A673 (cell line): Measurements from ENCODE around the gene RAP2C.

Experiments used
- EZH2 ChIP-seq: fragments of 200-600 bp; sonication (generic); IDR thresholded peaks from 2 replicates; pipeline ENCODE4 v1.6.1; 2017; ENCODE audit warnings: borderline replicate concordance, low read depth, mild to moderate bottlenecking, mixed read lengths, antibody characterized with exemption, low read length; ENCODE audit not compliant: poor library complexity, severe bottlenecking
- TF ChIP-seq, protein P1 (sequence below): fragments of 300-800, 200-600 bp; sonication (generic); conservative IDR thresholded peaks from 2 replicates; pipeline ENCODE4 v1.5.1; 2017; ENCODE audit warnings: low read depth, mild to moderate bottlenecking, antibody characterized with exemption, low read length, moderate library complexity, mixed read lengths

GRCh38 chrX:132165651-132166050, 53.6 kb downstream of the RAP2C start:
- no peak for TF ChIP-seq EZH2
- TF ChIP-seq, protein P1, sequence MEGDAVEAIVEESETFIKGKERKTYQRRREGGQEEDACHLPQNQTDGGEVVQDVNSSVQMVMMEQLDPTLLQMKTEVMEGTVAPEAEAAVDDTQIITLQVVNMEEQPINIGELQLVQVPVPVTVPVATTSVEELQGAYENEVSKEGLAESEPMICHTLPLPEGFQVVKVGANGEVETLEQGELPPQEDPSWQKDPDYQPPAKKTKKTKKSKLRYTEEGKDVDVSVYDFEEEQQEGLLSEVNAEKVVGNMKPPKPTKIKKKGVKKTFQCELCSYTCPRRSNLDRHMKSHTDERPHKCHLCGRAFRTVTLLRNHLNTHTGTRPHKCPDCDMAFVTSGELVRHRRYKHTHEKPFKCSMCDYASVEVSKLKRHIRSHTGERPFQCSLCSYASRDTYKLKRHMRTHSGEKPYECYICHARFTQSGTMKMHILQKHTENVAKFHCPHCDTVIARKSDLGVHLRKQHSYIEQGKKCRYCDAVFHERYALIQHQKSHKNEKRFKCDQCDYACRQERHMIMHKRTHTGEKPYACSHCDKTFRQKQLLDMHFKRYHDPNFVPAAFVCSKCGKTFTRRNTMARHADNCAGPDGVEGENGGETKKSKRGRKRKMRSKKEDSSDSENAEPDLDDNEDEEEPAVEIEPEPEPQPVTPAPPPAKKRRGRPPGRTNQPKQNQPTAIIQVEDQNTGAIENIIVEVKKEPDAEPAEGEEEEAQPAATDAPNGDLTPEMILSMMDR, result no peak
